Muscle of leg (tissue), 16 donors: ENCODE data around the gene ACOD1. TPM values are rescaled to one million over a fixed set of nuclear protein-coding genes. Genes with fewer than 3 reads are reported as not detected.
A peak's percentile ranks its signal among the peaks of the same experiment; 100 is the strongest.
"Not testable (repeated sequence)": the region's sequence is repeated elsewhere in the genome, so short reads cannot be mapped to it uniquely, and the experiment has no call there.

ENCODE experiments used
- DNase-seq: peaks from one replicate; pipeline ENCODE4 v3.0.0; 2013
- H3K27ac ChIP-seq: one replicate; pipeline ENCODE4 v1.5.1; 2013; ENCODE audit warnings: mild to moderate bottlenecking, low read length, control low read depth
- H3K27me3 ChIP-seq: one replicate; pipeline ENCODE4 v1.6.1; 2013; ENCODE audit warnings: low read length; ENCODE audit not compliant: control insufficient read depth, insufficient read depth
- H3K36me3 ChIP-seq: one replicate; pipeline ENCODE4 v1.6.1; 2013; ENCODE audit warnings: low read length; ENCODE audit not compliant: control insufficient read depth, insufficient read depth
- H3K4me1 ChIP-seq: one replicate; pipeline ENCODE4 v1.6.1; 2013; ENCODE audit warnings: low read length; ENCODE audit not compliant: control insufficient read depth, insufficient read depth
- H3K4me3 ChIP-seq: one replicate; pipeline ENCODE4 v1.5.1; 2013; ENCODE audit warnings: low read length, control low read depth
- H3K9me3 ChIP-seq: replicated peaks from 2 replicates; pipeline ENCODE4 v1.6.1; 2013; ENCODE audit warnings: low read depth, low read length; ENCODE audit not compliant: control insufficient read depth
- whole genome bisulfite sequencing: methylation state at CpG from one replicate; pipeline ENCODE4 v1.1.5; 2013; ENCODE audit warnings: missing lambda C conversion rate; ENCODE audit not compliant: insufficient coverage; 5-methylcytosine and 5-hydroxymethylcytosine counted together
- long read RNA-seq, 11 donors: transcript quantifications; one replicate each; lab custom pipeline, GENCODE V29; 2026
- polyA plus RNA-seq, 8 donors: library from polyadenylated mRNA; unstranded; fragments of 120-200 nt; gene quantifications; one replicate each; pipeline versions ENCODE4 v1.2.1 to v1.2.3, GENCODE V29; 2013; ENCODE audit warnings: inconsistent platforms in 1 of 8, low replicate concordance in 1 of 8; ENCODE audit not compliant: insufficient read length in 8 of 8, insufficient read depth in 1 of 8
- total RNA-seq: library from RNA; stranded (reverse); fragments of 120-200 nt; gene quantifications from one replicate; pipeline ENCODE4 v1.2.4, GENCODE V29; 2013

The ACOD1 gene
- not detected for total RNA-seq
- polyA plus RNA-seq: not detected
- long read RNA-seq, donor 1: 0 reads
- long read RNA-seq, donor 2: 0 reads
- long read RNA-seq, donor 3: 0 reads
- long read RNA-seq, donor 4: 0 reads
- long read RNA-seq, donor 5: 0 reads
- long read RNA-seq, donor 6: 0 reads
- long read RNA-seq, donor 7: 0 reads
- long read RNA-seq, donor 8: 0 reads
- long read RNA-seq, donor 9: 0 reads
- long read RNA-seq, donor 10: 0 reads
- long read RNA-seq, donor 11: 0 reads

- Histone ChIP-seq H3K4me3 (no peak within 1 kb of the TSS), H3K27me3 (no peaks in the 10 kb centered on the region), H3K36me3 (no peaks in the 10 kb centered on the region), H3K27ac (no peak within 1 kb of the TSS), H3K4me1 (no peaks in the 10 kb centered on the region), H3K9me3 (peaks cover 3% of the 10 kb centered on the region)
- no peak for DNase-seq
- no CpG with 5 or more reads among the region's 2 CpGs for WGBS
Measured at GRCh38 chr13:76948149-76948548, at the start of gene ACOD1. TSS of gene ACOD1 (plus strand) at chr13:76948511. CDS start at chr13:76948559, 48 bp downstream.

GRCh38 chr13:76899066-76899465 is 49.2 kb upstream of the ACOD1 start:
- not testable (repeated sequence) for H3K4me1 ChIP-seq, H3K4me3 ChIP-seq, H3K36me3 ChIP-seq, DNase-seq, H3K27ac ChIP-seq, H3K27me3 ChIP-seq, H3K9me3 ChIP-seq
- WGBS: 100% methylated on average over 3 of the region's 4 CpGs

GRCh38 chr13:76903544-76904162 is 44.7 kb upstream of the ACOD1 start:
- H3K4me1 ChIP-seq: no peaks in the 10 kb centered on the region
- DNase-seq: peak; percentile 84
- no peak overlapping the region for H3K4me3 ChIP-seq
- no peak overlapping the region for H3K27ac ChIP-seq
- no peaks in the 10 kb centered on the region for H3K36me3 ChIP-seq
- no peaks in the 10 kb centered on the region for H3K27me3 ChIP-seq
- no CpG with 5 or more reads among the region's 3 CpGs for WGBS
- no peaks in the 10 kb centered on the region for H3K9me3 ChIP-seq

GRCh38 chr13:76904507-76904906 is 43.8 kb upstream of the ACOD1 start:
- Histone ChIP-seq H3K36me3 (no peaks in the 10 kb centered on the region), H3K4me3 (no peak overlapping the region), H3K4me1 (no peaks in the 10 kb centered on the region), H3K9me3 (no peaks in the 10 kb centered on the region), H3K27ac (no peak overlapping the region), H3K27me3 (no peaks in the 10 kb centered on the region)
- WGBS: no CpG with 5 or more reads among the region's 2 CpGs
- no peak for DNase-seq

GRCh38 chr13:76912476-76912875 is 35.8 kb upstream of the ACOD1 start:
- H3K36me3 ChIP-seq: no peaks in the 10 kb centered on the region
- peaks cover 4% of the 10 kb centered on the region for H3K4me1 ChIP-seq
- no peak for DNase-seq
- no peak overlapping the region for H3K27ac ChIP-seq
- H3K27me3 ChIP-seq: no peaks in the 10 kb centered on the region
- H3K9me3 ChIP-seq: no peaks in the 10 kb centered on the region
- no peak overlapping the region for H3K4me3 ChIP-seq
- no CpG with 5 or more reads among the region's 3 CpGs for WGBS

GRCh38 chr13:76913898-76914297 is 34.4 kb upstream of the ACOD1 start:
- Histone ChIP-seq H3K4me1 (peaks cover 5% of the 10 kb centered on the region), H3K36me3 (no peaks in the 10 kb centered on the region), H3K27me3 (no peaks in the 10 kb centered on the region), H3K4me3 (no peak overlapping the region), H3K27ac (no peak overlapping the region), H3K9me3 (no peaks in the 10 kb centered on the region)
- DNase-seq: peak; percentile 51
- 16% methylated on average over 2 of the region's 4 CpGs for WGBS

GRCh38 chr13:76917095-76917494 is 31.2 kb upstream of the ACOD1 start:
- Histone ChIP-seq H3K27ac (no peak overlapping the region), H3K36me3 (no peaks in the 10 kb centered on the region), H3K27me3 (no peaks in the 10 kb centered on the region), H3K4me3 (no peak overlapping the region), H3K9me3 (no peaks in the 10 kb centered on the region), H3K4me1 (peaks cover 5% of the 10 kb centered on the region)
- DNase-seq: peak; percentile 79
- WGBS: no CpG with 5 or more reads among the region's 1 CpG

GRCh38 chr13:76917755-76918481 is 30.4 kb upstream of the ACOD1 start:
- DNase-seq, H3K27ac ChIP-seq, H3K4me1 ChIP-seq, H3K4me3 ChIP-seq, H3K27me3 ChIP-seq, H3K9me3 ChIP-seq, H3K36me3 ChIP-seq: not testable (repeated sequence)
- 89% methylated on average over 10 of the region's 12 CpGs for WGBS

GRCh38 chr13:76921516-76921915 is 26.8 kb upstream of the ACOD1 start:
- Histone ChIP-seq H3K4me3 (no peak overlapping the region), H3K4me1 (peaks cover 5% of the 10 kb centered on the region), H3K36me3 (no peaks in the 10 kb centered on the region), H3K9me3 (no peaks in the 10 kb centered on the region), H3K27ac (no peak overlapping the region), H3K27me3 (no peaks in the 10 kb centered on the region)
- WGBS: no CpG with 5 or more reads among the region's 1 CpG
- DNase-seq: no peak

- WGBS: no CpG with 5 or more reads among the region's 1 CpG
- no peaks in the 10 kb centered on the region for H3K36me3 ChIP-seq
- H3K27ac ChIP-seq: no peak overlapping the region
- no peaks in the 10 kb centered on the region for H3K9me3 ChIP-seq
- no peak overlapping the region for H3K4me3 ChIP-seq
- no peaks in the 10 kb centered on the region for H3K27me3 ChIP-seq
- H3K4me1 ChIP-seq: no peaks in the 10 kb centered on the region
- DNase-seq: no peak
Measured at GRCh38 chr13:76925115-76925514, 23.2 kb upstream of the ACOD1 start.
